Measurements from ENCODE around the gene ITGA5.
A peak's percentile ranks its signal among the peaks of the same experiment; 100 is the strongest.

ITGA5 gene

GRCh38 chr12:54368709-54369596 lies 50.1 kb downstream of the ITGA5 start:
- H3K4me3 ChIP-seq (ENCODE audit: low read length) = no peak overlapping the region
- no peak for TF ChIP-seq ZNF274 (IDR thresholded peaks at IDR 0.05; ENCODE audit: low read depth, low read length)

- TF ChIP-seq ZNF274 (IDR thresholded peaks at IDR 0.05; ENCODE audit: low read depth, low read length) = no peak
- no peak overlapping the region for H3K4me3 ChIP-seq (ENCODE audit: low read length)
Observed at GRCh38 chr12:54368025-54368708, 50.9 kb downstream of the ITGA5 start.

DNA sequence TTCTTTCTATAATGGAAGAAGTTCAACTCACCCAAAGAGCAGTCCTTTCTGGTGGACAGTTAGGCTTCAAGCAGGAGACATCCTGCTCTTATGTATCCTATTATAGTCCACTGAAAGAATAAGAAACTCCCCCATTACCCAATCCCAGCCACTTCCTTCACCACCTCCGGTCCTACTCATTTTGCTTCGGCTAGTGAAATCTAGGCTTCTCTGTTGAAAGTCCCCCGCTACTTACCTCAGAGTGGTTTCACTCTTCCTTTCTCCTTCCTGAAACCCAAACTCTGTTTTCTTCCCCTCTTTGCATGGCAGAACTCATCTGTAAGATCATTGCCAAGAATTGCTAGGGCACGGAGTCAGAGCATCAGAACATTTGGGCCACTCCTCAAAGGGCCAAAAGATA lies 54.7 kb downstream of the ITGA5 start, which contains the start of gene GPR84:
TSS of gene GPR84 (minus strand) at position 74 of the 400 bp plus-strand sequence. CDS start 635 bp downstream, outside the sequence.
- no peak for TF ChIP-seq ZNF274 (IDR thresholded peaks at IDR 0.05; ENCODE audit: low read depth, low read length)
- peak within 1 kb of the TSS; percentile 22; the same call in 1 of the 2 replicates for H3K4me3 ChIP-seq (ENCODE audit: low read length)

- H3K4me3 ChIP-seq (ENCODE audit: low read length) = no peak overlapping the region; the same call in 1 of the 2 replicates
- no peak for TF ChIP-seq ZNF274 (IDR thresholded peaks at IDR 0.05; ENCODE audit: low read depth, low read length)
Observed at GRCh38 chr12:54363618-54364017, 55.4 kb downstream of the ITGA5 start.

DNA sequence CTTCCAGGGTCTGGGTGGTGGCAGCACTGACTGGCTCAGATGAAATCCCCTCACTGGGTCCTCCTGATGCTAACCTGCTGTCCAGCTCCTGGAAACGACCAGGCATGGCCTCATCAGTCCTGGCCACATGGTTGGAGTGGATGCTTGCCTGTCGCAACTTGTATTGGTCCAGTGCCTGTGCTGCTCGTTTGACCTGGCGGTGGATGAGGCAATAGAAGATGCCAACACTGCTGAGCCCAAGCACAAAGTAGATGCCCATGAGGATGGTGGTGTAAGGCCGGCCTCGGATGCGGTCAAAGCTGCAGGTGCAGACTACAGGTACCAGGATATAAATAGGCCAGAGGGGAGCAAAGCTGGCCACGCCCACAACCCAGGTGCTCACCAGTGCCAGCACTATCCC lies 56.0 kb downstream of the ITGA5 start:
- no peak overlapping the region for H3K4me3 ChIP-seq (ENCODE audit: low read length)
- TF ChIP-seq ZNF274 (IDR thresholded peaks at IDR 0.05; ENCODE audit: low read depth, low read length) = no peak

DNA sequence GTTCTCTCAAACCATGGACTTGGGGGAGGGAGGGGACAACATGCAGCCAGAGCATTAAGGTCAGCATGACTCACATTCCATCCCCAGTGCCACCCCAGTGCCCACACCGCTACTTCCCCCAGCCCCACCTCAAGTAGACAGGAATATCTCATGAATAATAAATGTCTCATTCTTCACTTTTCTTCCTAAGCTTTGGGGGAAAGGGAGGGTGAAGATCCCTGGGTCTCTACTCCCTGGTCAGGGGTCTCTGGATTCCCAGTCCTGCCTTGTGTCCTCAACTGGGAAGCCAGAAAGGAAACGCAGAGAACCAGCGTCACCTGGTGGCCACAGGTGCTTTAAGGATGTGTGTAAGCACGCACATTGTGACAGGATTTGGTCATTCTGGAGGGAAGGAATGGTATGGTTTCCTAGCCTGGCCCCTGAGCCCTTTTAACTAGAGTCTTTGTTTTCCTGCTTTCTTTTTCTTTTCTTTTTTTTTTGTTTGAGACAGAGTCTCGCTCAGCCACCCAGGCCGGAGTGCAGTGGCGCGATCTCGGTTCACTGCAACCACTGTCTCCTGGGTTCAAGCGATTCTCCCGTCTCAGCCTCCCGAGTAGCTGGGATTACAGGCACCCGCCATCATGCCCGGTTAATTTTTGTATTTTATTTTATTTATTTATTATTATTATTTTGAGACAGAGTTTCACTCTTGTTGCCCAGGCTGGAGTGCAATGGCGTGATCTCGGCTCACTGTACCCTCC lies 58.2 kb downstream of the ITGA5 start:
- H3K4me3 ChIP-seq (ENCODE audit: low read length) = no peak overlapping the region
- no peak for TF ChIP-seq ZNF274 (IDR thresholded peaks at IDR 0.05; ENCODE audit: low read depth, low read length)

GRCh38 chr12:54359762-54360351 lies 59.2 kb downstream of the ITGA5 start:
- TF ChIP-seq ZNF274 (IDR thresholded peaks at IDR 0.05; ENCODE audit: low read depth, low read length) = no peak
- peak overlapping the region; percentile 50; the same call in 1 of the 2 replicates for H3K4me3 ChIP-seq (ENCODE audit: low read length)

GRCh38 chr12:54358945-54359761 lies 59.9 kb downstream of the ITGA5 start:
- no peak for TF ChIP-seq ZNF274 (IDR thresholded peaks at IDR 0.05; ENCODE audit: low read depth, low read length)
- H3K4me3 ChIP-seq (ENCODE audit: low read length) = peak overlapping the region; percentile 75

DNA sequence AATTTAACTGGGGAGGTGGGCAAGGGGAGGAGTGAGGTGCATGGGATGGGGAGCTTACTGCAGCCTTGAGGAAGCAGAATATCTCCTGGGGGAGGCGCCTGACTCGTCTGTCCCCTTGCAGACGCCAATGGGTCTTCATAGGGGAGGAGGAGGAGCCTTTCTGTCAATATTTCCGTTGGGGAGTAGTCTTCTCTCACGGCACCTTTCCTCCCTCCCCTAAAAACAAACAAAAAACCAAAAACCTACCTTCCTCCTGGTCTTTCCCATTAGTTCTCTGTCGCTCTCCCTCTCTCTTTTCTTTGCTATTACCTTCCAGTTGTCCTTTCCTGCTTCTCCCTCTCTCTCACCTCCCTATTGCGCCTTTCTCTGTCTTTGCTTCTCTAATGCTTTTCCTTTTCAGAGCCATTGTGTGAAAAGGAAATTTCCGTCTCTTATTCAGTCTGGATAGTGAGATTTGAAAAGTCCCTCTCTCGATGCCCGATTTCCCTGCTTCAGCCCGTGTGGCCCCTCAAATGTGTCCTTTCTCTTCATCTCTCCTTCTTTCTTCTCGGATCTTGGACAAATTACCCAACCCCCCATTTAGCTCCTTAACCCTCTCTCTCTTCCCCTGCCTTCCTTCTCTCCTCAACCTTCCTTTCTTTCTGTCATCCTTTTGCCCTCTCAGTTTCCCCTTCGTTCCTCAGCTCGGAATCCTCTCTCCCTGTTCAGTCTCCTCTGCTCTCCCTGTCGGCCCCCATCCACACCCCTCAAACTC lies 60.7 kb downstream of the ITGA5 start:
- no peak for TF ChIP-seq ZNF274 (IDR thresholded peaks at IDR 0.05; ENCODE audit: low read depth, low read length)
- H3K4me3 ChIP-seq (ENCODE audit: low read length) = peak overlapping the region; percentile 75

DNA sequence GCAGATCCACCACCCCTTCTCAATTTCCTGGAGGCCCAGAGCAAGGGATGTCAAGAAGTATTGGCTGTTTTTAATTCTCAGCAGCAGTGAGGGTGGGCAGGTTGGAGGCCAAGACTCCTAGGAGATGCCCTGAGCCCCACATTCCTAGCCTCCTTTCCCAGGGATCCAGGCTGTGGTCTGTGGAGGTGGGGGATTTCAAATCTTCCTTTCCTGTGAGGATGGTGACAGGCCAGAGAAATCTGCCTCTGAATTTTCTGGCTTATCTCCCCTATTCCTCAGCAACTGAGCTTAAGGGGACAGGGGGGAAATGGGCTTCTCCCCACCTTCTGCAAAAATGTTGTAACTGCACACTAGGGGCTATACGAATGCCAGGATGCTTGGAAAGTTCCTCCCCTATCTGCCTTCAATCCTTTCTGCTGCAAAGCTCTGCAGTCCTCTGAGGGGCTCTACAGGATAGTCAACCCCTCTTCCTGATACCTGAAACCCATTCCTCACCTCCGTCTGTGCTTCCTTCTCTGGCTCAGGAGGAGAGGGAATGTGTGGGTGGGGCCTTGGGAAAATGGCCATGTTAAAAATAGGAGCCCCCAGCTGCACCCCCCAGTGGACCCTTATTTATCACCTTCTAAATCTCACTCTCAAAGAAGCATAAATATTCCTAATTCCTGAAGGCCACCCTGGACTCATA lies 61.4 kb downstream of the ITGA5 start:
- TF ChIP-seq ZNF274 (IDR thresholded peaks at IDR 0.05; ENCODE audit: low read depth, low read length) = no peak
- H3K4me3 ChIP-seq (ENCODE audit: low read length) = no peak overlapping the region; the same call in 1 of the 2 replicates

- no peak for TF ChIP-seq ZNF274 (IDR thresholded peaks at IDR 0.05; ENCODE audit: low read depth, low read length)
- no peak overlapping the region for H3K4me3 ChIP-seq (ENCODE audit: low read length)
Observed at GRCh38 chr12:54356951-54357356, 62.1 kb downstream of the ITGA5 start.

- no peak for TF ChIP-seq ZNF274 (IDR thresholded peaks at IDR 0.05; ENCODE audit: low read depth, low read length)
Observed at GRCh38 chr12:54356228-54356627, 62.8 kb downstream of the ITGA5 start.

More at GRCh38 chr12:54356228-54356627, 62.8 kb downstream of the ITGA5 start:
- H3K4me3 ChIP-seq (ENCODE audit: low read length) = no peak overlapping the region

Data from GM08714 (cell line).